Uterus (tissue), 2 donors: ENCODE results near the gene COL24A1.

Experiments used
- CTCF ChIP-seq, 4 experiments: fragments of 200-600 bp in 2 of 4; fragments of 450-650 bp in 2 of 4; sonication (generic) in 2 of 4; IDR thresholded peaks; one replicate each; pipeline ENCODE4 v1.5.1; 2016 to 2019; ENCODE audit warnings: antibody characterized with exemption in 4 of 4, mild to moderate bottlenecking in 2 of 4, moderate library complexity in 1 of 4
- POLR2A ChIP-seq, 2 donors: fragments of 450-650 bp; IDR thresholded peaks; one replicate each; pipeline ENCODE4 v1.6.1; 2016; ENCODE audit warnings: antibody characterized with exemption in 2 of 2, mild to moderate bottlenecking in 1 of 2, moderate library complexity in 1 of 2

- TF ChIP-seq CTCF (IDR thresholded peaks at IDR 0.05): no peak
- no peak for TF ChIP-seq POLR2A (IDR thresholded peaks at IDR 0.05)
Observed at GRCh38 chr1:85857991-85858390, 298.6 kb downstream of the COL24A1 start.
